CD4-positive, alpha-beta T cell treated with Interleukin-21 for 1 hour (primary cell): Measurements from ENCODE around the gene PHACTR3.
"Not testable (repeated sequence)": the region's sequence is repeated elsewhere in the genome, so short reads cannot be mapped to it uniquely, and the experiment has no call there.

Experiments
- DNase-seq: peaks from one replicate; pipeline ENCODE4 v3.0.0-alpha.2; 2020

PHACTR3 gene

DNA sequence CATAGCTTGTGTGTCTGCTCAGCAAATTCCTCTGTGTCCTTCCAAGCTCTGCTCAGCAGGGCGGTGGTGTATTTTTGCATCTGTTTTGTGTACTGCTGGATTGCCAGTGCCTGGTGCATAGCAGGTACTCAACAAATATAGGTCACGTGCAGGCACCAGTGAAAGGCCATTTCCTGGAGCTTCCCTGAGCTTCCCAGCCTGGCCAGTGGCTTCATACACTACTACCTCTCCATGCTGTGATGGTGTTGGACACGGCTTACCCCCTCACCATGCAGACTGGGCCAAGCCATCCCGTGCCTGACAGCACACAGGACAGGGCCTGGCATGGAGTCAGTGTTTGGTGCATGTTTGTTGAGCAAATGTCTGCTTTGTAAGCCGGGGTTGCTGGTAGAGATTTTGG lies 7.7 kb upstream of the PHACTR3 start:
- DNase-seq, result no peak

DNA sequence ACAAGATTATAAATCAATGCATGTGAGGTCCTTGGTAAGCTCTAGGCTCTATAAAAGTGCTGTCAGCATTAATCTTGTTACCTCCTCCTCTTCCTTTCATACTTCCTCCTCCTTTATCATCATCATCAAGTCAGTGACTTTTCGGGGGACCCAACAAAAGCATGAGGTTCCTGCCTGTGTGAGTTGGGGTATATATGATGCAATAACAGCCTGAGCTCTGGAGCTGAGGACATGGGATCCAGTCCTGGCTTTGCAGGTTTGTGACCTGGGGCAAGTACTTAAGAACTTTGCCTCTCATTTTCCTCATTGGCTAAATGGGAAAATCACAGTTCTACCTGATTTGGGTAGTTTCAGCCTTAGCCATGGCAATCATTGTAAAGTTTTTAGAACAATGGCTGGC lies 7.1 kb upstream of the PHACTR3 start:
- no peak for DNase-seq

DNA sequence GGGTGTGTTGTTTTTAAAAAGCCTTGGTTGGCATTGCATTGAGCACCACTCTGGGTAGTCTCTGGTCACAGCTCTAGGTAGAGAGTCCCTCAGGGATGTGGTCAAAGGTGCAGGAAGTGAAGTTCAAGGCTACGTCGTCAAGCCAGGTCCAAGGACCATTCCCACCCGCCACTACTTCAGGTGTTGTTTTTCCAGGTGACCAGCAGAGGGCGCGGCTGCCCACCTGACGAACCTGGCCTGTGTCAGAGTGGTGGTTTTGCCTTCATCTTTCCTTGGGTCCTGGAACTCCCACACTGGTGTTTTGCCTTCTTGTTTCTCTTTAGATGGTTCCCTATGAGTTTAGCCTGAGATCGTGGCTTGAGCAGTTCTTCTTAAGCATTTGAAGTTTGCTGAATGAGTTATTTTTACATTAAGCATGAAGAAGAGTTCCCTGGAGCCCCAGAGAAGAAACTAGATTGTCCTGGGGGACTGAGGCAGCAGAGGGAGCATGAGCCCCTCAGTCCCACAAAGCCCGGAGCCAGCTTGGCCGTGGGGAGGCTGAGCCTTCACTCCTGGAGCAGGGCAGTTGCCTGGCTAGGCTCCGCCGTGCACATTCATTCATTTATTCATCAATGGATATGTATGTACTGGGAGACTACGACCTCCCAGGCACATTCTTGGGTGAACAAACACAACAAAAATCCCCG lies 5.6 kb upstream of the PHACTR3 start:
- no peak for DNase-seq

DNA sequence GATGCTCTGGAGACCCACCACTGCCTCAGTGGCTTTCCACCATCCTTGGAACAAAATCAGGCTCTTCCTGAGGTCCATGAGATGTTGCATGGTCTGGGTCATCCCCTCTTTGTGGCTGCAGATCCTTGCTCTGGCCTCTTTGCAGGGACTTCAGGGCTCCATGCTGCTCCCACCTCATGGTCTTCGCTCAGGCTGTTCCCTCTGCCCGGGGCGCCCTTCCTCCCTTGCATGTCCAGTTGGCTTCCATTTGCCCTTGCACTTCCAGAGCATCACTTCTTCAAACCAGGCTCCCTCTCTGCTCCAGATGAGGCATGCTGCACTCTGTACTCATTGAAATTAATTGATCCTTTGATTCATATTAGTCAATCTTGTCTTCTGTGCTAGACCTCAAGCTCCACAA lies 4.4 kb upstream of the PHACTR3 start:
- no peak for DNase-seq

DNA sequence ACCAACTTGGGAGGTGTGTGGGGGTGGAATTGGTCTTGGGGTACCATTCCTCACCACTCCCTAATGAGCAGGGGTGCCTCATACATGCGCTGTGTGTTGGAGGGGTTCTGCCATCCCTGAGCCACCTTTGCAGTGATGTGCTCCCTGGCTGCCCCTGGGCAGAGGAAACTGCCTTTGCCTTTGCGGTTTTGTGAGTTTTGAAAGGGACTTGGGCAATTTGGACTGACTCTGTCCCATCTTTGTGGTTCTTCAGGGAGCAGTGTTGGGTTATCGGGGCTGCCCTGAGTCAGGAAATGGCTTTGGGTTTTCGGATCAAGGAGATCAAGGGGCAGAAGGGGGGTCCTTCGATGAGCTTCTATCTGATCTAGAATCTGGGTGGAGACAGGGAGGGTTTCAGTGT lies 3.9 kb upstream of the PHACTR3 start:
- DNase-seq, result no peak

DNA sequence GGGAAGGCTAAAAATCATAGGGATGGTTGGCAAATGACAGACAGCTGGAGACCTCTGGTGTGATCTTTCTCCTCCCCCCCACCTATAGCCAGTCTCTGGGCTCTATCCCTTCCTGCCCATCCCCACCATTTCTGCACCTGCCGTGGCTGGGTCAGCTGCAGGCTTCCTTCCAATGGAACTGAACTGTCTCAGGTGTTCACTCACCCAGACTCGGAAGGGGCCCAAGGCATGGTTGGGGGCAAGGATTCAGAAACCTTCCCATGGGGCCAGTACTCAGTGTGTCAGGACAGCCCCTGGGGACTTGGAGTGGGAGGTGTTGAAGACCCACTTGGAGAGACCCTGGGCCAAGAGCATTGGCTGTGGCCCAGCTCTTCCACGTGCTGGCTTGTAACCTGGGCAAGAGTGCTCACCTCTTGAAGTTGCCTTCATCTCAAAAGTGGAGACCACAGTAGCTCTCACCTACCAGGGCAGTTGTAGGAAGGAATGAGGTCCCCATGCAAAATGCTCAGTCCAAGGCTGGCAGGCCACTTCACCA lies 1.7 kb upstream of the PHACTR3 start:
- DNase-seq, result no peak

DNA sequence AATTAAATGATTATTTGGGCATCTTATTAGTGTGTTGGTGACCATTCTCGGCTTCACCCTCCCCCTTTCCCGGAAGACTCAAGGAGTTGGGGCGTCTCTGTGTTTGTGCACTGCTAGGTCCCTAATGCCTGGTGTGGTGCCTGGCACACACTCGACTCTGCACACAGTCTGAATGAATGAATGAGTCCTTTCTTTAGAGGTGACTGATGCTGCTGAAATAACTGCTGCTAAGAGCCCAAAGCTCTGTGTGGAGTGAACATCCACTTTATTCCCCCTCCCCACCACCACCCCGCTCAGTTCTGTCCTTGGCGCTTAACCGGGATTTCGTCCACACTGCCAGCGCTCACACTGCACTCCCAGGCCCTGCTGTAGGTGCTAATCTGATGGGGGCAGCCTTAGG lies 1.2 kb upstream of the PHACTR3 start:
- DNase-seq, result no peak

DNA sequence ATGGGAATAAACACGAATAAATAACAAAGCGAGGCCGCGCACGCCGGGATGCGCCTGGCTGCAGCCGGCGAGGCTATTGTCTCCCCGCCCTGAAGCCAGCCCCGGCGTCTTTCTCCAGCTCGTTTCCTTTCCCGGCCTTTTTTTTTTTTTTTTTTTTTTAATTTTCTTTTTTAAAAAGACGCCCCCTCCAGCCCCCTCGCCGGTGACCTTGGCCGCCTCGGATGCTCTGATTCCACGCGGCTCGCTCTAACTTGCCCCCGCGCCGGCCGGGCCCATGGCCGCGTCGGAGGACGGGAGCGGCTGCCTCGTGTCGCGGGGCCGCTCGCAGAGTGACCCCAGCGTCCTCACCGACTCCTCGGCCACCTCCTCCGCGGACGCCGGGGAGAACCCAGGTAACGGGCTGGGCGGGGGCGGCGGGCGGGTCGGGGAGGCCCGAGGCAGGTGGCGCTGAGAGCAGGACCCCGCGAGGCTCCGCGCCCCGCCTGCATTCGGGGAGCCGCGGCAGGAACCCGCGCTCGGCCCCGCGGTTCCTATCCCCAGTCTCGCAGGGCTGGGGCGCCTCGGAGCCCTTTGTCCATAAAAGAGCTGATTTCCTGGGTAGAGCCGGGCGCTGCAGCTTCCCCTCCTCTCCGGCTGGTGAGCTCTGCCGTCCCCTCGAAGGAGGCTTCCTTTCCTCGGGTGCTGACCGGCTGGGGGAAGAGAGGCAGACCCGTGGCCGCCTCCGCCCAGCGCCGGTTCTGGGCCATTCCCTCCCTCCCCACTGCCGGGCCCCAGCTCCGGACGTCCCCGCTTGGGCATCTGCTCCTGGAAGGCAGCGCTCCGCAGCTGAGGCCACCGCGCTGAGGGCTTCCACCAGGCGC lies 631 bp downstream of the PHACTR3 start:
- no peak for DNase-seq

DNA sequence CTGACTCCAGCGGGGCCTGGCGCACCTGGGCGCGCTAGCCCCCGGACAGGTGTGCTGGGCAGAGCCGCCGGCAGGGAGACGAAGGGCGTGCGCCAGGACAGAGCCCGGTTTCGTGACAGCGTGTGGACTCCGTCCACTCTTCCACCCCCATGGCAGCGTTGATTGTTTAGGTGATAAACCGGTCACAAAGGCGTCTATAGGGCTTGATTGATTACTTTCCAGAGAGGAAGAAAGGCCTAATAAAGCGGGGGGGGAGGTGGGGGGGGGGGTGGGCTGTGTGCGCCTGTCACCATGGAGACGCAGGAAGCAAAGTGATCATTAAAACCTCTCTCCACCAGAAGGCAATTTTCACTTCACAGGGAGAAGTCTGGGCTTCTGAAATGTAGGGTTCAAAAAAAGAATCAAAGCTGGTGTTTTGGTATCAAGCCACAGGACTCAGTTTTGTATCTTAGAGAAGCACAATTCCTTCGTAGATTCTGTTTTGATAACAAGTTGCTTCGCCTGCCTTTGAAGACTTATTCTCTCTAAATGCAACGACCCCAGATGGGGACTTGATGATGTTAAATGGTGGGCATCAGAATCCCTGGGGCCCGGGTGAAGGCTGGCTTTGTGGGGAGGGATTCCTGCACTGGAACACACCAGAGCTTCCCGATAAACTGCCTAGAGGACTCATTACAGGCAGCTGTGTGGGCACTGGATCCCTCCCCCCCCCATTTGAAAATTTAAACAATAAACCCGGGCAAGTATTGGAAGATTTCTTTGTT lies 1.4 kb downstream of the PHACTR3 start:
- DNase-seq, result no peak

DNA sequence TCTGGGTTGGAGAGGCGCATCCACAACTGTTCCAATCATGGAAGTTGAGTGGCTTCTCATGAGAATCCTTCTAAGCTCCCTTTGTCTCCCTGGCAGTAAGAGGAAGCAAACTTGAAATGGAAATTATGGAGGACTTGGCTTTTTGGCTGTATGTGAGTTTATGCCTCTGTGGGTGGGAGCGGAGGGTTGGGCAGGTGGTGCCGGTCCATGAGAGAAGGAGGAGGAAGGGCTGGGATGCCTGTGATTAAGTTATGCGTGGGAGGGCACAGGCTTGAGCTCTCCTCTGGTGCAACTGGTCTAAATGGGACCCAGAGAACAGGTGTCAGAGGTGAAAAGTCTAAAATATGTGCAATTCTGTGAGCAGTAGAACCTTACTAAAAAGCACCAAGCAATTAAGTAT lies 2.2 kb downstream of the PHACTR3 start:
- DNase-seq, result no peak

DNA sequence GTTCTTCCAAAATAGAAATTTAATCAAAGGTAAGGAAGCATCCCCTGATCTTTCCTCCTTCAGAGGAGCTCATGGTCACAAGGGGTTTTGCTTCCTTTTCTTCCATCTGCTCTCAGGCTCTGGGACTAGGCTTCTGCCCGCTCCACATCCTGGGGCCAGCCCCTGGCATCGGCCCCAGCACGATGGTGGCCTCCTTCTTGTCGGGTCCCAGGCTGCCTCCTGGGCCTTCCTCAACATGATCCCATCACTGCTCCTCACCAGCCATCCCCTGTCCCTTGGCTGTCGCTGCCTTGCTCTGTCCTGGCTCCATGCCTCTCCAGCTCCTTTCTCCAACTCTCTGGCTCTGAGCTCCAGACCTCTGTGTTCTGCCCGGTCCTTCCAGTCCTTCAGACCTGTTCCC lies 4.1 kb downstream of the PHACTR3 start:
- no peak for DNase-seq

DNA sequence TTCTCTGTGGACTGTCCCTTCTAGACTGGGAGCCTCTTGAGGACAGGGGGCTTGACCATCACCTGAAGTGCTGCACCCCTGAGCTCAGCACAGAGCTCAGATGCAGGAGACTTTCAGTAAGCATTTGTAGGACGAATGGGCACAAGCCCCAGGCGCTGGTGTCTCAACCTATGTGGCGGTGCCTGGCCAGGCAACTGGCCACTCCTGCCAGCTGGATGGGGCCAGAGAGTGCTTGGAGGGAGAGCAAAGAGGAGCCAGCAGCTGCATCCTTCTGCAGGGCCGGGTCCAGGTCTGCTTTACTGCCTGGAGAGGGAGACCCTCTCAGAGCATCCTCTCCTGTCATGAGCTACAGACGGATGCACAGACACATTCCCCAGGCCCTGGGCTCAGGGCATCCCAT lies 4.5 kb downstream of the PHACTR3 start:
- DNase-seq, result no peak

DNA sequence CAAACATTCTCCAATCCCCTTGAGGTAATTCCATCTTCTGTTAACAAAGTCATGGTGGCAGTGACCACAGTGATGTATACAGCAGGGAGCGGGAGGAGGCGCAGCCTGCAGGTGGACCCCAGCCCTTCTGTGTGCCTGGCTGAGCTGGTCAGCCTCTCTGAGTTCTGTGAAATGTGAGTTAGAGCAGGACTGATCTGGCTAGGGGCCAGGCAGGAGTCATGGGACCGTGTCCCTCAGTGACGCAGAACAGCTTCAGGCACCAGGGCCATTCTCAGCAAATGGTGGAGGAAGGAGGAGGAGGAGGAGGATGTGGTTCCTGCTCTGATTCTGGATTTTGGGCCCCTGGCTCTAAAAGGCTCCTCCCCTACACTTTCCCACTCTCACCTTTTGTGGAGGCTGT lies 6.9 kb downstream of the PHACTR3 start:
- DNase-seq, result no peak

DNA sequence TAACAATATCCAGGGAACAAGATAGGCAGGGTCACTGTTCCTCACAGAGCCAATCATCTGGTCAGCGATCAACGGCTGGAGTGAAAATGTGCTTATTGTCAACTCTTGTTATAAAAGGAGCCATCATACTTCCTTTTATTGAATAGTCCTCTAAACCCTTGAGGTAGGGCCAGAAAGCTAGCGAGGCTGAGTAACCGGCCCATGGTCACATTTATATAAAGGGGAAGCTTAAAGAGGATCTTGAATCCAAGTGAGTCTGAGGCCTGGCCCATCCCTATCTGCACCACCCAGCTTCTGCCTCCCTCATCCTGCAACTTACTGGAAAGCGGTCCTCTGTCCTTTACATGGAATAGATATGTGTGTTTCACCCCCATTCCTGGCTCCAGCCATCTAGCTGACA lies 9.5 kb downstream of the PHACTR3 start:
- DNase-seq, result no peak

DNA sequence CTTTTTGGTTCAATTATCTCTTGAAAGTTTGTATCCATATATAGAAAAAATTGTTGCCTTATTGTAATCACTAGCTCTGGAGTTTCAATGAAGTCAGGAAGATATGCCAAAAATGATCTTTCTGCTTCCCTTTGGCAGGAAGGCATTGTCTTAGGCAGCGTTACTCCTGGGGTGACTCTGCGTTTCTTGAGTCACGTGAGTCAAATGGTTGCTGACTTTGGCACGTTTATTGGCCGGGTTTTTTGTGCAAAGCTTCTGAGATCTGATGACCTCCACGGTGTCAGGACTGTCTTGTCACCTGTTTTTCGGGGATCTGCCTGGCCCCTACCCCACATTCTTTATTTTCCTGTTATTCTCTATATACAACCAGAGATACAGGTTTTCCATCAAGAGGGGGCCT lies 10.4 kb downstream of the PHACTR3 start:
- DNase-seq, result no peak

DNA sequence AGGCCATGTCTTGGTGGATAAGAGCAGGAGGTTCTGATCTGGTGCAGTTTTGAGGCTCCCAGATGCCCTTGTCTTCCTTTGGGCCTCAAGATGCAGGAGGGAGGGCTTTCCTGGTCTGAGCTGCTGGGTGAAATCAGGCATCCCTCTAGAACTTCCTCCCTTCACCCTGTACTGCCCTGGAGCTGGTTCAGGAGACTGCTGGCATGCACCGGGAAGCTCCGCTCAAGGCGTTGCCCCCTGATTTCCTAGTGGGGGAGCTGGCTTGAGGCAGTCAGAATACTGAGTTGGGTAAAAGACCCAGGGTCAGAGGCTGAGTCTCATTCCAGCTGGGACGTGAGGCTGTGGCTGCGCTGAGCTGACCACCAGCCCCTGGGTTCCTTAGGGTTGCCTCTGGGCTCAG lies 12.0 kb downstream of the PHACTR3 start:
- DNase-seq, result no peak

DNA sequence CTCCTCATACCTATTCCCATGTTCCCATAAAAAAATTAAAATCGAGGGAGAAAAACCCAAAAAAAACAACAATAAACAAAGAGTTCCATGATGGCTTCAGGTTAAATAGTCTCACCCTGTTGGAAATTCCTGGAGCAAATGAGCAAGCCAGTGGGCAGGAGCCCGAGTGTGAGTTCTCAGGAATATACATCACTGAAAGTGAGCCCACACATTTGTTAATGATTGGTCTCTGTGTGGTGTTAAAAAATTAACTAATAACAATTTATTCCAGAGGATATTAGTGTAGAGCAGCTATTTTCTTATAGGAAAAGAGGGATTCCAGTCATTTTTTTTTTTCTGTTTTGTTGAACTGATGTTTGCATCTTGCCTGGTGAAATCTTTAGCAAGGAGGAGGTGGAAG lies 12.9 kb downstream of the PHACTR3 start:
- DNase-seq, result no peak

DNA sequence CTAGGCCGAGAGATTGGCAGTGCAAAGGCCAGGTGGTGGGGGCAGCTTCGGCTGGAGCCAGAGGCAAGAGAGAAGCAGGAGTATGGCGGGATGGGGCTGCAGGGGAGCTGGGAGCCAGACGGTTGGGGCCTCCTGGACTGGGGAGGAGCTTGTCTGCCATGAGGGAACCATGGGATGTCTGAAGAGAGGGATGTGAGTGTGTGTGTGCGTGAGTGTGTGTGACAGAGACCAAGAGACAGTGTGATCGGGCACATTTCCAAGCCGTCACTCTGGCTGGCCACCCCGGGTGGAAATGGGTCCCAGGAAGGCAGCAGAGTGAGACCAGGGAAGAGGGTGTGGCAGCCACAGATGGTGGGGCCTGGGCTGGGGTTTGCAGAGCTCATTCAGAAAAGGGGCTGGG lies 13.8 kb downstream of the PHACTR3 start:
- no peak for DNase-seq

DNA sequence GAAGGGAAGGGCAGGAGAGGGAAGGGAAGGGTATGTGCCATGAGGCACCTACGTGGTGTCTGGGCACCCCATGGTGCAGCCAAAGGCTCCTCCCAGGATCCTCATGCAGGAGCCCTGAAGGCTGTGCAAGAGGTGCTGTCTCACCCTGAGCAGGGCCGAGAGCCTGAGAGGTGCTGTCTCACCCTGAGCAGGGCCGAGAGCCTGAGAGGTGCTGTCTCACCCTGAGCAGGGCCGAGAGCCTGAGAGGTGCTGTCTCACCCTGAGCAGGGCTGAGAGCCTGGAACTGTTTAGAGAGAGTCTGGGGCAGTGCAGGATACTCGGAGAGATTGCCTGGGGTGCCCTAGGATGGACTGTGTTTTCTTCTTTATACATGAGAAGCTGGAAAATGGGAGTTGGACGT lies 14.2 kb downstream of the PHACTR3 start:
- DNase-seq, result not testable (repeated sequence)

DNA sequence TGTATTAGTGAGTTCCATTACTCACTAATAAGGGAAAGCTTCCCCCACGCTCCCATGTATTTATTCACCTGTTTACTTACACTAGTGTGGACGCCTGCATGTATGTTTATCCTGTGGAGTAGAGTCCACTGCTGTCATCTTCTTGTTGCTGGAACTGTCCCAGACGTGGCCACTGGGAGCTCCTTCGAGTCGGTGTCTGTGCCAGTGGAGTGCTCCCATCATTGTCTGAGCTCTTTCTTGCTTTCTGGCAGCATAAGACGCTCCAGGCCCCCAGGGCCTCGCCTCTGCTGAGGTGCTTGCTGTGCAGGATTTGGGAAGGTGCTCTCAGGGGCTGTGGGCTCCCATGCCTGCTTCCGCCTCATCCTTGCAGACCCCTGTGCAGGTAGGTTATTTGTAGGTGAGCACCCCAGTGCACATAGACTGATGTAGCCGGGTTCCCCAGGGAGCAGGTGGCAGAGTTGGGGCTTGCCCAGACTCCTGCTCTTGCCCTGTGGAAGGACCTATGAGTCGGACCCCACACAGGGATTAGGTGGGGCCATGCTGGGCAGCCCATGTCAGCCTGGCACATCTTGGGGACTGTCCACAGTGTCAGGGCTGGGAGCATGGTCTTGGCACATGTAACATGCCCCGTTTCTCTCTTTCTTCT lies 16.6 kb downstream of the PHACTR3 start:
- no peak for DNase-seq

DNA sequence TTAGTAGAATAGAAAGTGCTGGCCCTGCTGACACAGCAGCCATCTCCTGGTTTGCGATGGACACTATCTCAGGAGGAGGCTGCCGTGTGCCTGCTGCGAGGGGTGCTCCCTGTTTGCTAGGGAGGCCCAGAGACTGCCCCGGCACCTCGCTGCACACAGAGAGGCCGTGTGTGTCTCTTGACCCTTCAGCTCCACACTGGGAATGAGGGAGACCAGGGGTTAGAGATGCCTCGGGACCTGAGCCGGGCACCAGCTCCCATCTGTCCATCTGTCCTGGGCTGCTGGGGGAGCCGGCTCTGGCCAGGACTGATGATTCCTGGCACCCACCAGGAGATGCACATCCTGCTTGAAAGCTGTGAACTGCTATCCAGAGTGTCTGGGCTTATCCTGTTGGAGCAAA lies 18.2 kb downstream of the PHACTR3 start:
- DNase-seq, result no peak

DNA sequence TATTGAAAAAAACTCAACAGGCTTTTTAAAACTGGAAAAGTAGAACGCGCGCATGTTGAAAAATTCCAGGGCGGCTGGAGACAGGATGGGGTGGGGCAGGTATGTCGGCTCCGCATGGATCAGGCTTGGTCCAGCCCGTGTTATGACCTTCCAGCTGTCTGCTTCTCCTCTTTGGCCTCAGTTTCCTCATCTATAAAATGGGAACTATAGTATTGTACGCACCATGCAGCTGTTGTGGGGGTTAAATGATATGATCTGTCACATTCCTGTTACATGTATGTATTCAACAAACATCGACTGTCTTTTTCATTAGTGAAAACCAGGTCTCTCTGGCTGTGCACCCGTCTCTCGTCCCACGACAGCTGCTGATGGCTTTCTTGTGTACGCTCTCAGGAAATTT lies 18.8 kb downstream of the PHACTR3 start:
- DNase-seq, result no peak

DNA sequence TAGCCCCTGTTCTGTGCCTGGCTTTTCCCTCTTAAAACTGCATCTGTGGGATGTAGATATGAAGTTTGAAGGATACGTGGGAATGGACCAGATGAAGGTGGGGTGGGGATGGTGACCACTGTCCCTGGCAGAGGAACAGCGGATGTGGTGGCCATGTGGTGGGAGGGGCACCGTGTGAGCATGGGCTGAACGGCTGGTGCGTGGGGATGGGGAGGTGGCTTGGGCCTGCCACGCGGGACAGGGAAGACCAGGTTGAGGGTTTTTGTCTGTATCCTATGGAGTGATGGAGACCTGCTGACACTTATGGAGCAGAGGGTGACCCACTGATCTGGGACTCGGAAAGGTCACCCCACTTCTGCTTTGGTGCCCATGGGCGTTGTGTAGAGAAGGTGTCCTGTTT lies 19.2 kb downstream of the PHACTR3 start:
- no peak for DNase-seq
